Eye (tissue), 1 donor: ENCODE results near the gene CIB1.
A peak's percentile ranks its signal among the peaks of the same experiment; 100 is the strongest.
"Not testable (repeated sequence)": the region's sequence is repeated elsewhere in the genome, so short reads cannot be mapped to it uniquely, and the experiment has no call there.

Experiments
- DNase-seq: peaks from one replicate; pipeline ENCODE4 v3.0.0-alpha.2; 2015

The CIB1 gene

GRCh38 chr15:90191344-90191687, 42.4 kb downstream of the CIB1 start:
- DNase-seq, result no peak

GRCh38 chr15:90190606-90191343, 43.0 kb downstream of the CIB1 start:
- DNase-seq, result no peak

GRCh38 chr15:90189781-90190467, 43.8 kb downstream of the CIB1 start:
- DNase-seq, result no peak

- no peak for DNase-seq
These were observed 44.6 kb downstream of the CIB1 start for GRCh38 chr15:90188914-90189748.

- not testable (repeated sequence) for DNase-seq
These were observed 45.7 kb downstream of the CIB1 start for GRCh38 chr15:90188065-90188464.

GRCh38 chr15:90187257-90187868, 46.4 kb downstream of the CIB1 start:
- no peak for DNase-seq

GRCh38 chr15:90184786-90185704, 48.7 kb downstream of the CIB1 start:
- peak; percentile 90 for DNase-seq

GRCh38 chr15:90184119-90184785, 49.5 kb downstream of the CIB1 start:
- peak; percentile 25 for DNase-seq

- peak; percentile 24 for DNase-seq
These were observed 52.0 kb downstream of the CIB1 start for GRCh38 chr15:90181776-90182175.
